ENCODE data around the gene ASXL3.

The ASXL3 gene

GRCh38 chr18:33696332-33697162 is 118.5 kb downstream of the ASXL3 start:
- H3K27me3 ChIP-seq (ENCODE audit: insufficient read depth, low read length, poor library complexity): no peaks in the 10 kb centered on the region
- no peaks in the 10 kb centered on the region for H4K20me1 ChIP-seq (ENCODE audit: insufficient read depth, low read length)
- ATAC-seq (ENCODE audit: insufficient read depth, low read depth): no peak
- H3K4me2 ChIP-seq (ENCODE audit: insufficient read depth, low read length): no peak overlapping the region
- TF ChIP-seq, protein P1, sequence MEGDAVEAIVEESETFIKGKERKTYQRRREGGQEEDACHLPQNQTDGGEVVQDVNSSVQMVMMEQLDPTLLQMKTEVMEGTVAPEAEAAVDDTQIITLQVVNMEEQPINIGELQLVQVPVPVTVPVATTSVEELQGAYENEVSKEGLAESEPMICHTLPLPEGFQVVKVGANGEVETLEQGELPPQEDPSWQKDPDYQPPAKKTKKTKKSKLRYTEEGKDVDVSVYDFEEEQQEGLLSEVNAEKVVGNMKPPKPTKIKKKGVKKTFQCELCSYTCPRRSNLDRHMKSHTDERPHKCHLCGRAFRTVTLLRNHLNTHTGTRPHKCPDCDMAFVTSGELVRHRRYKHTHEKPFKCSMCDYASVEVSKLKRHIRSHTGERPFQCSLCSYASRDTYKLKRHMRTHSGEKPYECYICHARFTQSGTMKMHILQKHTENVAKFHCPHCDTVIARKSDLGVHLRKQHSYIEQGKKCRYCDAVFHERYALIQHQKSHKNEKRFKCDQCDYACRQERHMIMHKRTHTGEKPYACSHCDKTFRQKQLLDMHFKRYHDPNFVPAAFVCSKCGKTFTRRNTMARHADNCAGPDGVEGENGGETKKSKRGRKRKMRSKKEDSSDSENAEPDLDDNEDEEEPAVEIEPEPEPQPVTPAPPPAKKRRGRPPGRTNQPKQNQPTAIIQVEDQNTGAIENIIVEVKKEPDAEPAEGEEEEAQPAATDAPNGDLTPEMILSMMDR (IDR thresholded peaks at IDR 0.05; ENCODE audit: borderline replicate concordance, extremely low read depth, low read length, poor library complexity, severe bottlenecking): no peak
- no peak for TF ChIP-seq EZH2 (IDR thresholded peaks at IDR 0.05; ENCODE audit: borderline replicate concordance, low read depth, low read length, severe bottlenecking)
- H3K9ac ChIP-seq (ENCODE audit: low read depth, low read length): no peak overlapping the region
- H3K4me1 ChIP-seq (ENCODE audit: insufficient read depth, low read length): no peaks in the 10 kb centered on the region
- no peaks in the 10 kb centered on the region for H3K36me3 ChIP-seq (ENCODE audit: insufficient read depth, low read length)
- no peaks in the 10 kb centered on the region for H3K79me2 ChIP-seq (ENCODE audit: insufficient read depth, low read length)
- H3K9me3 ChIP-seq (ENCODE audit: insufficient read depth, low read length, severe bottlenecking): no peaks in the 10 kb centered on the region
- no peak for DNase-seq
- no peak overlapping the region for H3K27ac ChIP-seq (ENCODE audit: low read length)
- no peak overlapping the region for H3K4me3 ChIP-seq (ENCODE audit: low read depth in 1 of 2, low read length in 2 of 2)
- H2AFZ ChIP-seq (ENCODE audit: low read depth, low read length): no peak overlapping the region

DNA sequence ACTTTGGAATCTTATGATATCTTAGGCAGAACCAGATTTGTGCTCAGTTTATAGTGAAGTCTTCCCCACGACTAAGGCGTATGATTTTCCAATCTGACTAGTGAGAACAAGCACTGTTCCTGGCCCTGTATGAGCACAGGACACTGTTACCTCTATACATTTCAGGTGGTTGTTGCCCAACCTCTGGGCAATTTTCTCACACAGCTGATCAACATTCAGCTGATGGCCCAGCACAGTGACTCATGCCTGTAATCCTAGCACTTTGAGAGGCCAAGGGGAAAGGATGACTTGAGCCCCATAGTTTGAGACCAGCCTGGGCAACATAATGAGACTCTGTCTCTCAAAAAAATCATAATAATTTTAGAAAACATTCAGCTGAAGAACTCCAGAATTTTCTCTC is 119.5 kb downstream of the ASXL3 start:
- Histone ChIP-seq H3K27ac (ENCODE audit: low read length) (no peak overlapping the region), H3K27me3 (ENCODE audit: insufficient read depth, low read length, poor library complexity) (no peaks in the 10 kb centered on the region), H3K9ac (ENCODE audit: low read depth, low read length) (no peak overlapping the region), H3K36me3 (ENCODE audit: insufficient read depth, low read length) (no peaks in the 10 kb centered on the region), H3K9me3 (ENCODE audit: insufficient read depth, low read length, severe bottlenecking) (no peaks in the 10 kb centered on the region), H3K4me1 (ENCODE audit: insufficient read depth, low read length) (no peaks in the 10 kb centered on the region), H3K79me2 (ENCODE audit: insufficient read depth, low read length) (no peaks in the 10 kb centered on the region), H3K4me3 (ENCODE audit: low read depth in 1 of 2, low read length in 2 of 2) (no peak overlapping the region), H4K20me1 (ENCODE audit: insufficient read depth, low read length) (no peaks in the 10 kb centered on the region), H3K4me2 (ENCODE audit: insufficient read depth, low read length) (no peak overlapping the region), H2AFZ (ENCODE audit: low read depth, low read length) (no peak overlapping the region)
- ATAC-seq (ENCODE audit: insufficient read depth, low read depth) (no peak), DNase-seq (no peak)
- TF ChIP-seq, protein P1 (IDR thresholded peaks at IDR 0.05; ENCODE audit: borderline replicate concordance, extremely low read depth, low read length, poor library complexity, severe bottlenecking): no peak
- no peak for TF ChIP-seq EZH2 (IDR thresholded peaks at IDR 0.05; ENCODE audit: borderline replicate concordance, low read depth, low read length, severe bottlenecking)

- Histone ChIP-seq H3K36me3 (ENCODE audit: insufficient read depth, low read length) (no peaks in the 10 kb centered on the region), H3K4me2 (ENCODE audit: insufficient read depth, low read length) (no peak overlapping the region), H4K20me1 (ENCODE audit: insufficient read depth, low read length) (no peaks in the 10 kb centered on the region), H3K27ac (ENCODE audit: low read length) (no peak overlapping the region), H3K9me3 (ENCODE audit: insufficient read depth, low read length, severe bottlenecking) (no peaks in the 10 kb centered on the region), H3K9ac (ENCODE audit: low read depth, low read length) (no peak overlapping the region), H3K27me3 (ENCODE audit: insufficient read depth, low read length, poor library complexity) (no peaks in the 10 kb centered on the region), H3K4me3 (ENCODE audit: low read depth in 1 of 2, low read length in 2 of 2) (no peak overlapping the region), H2AFZ (ENCODE audit: low read depth, low read length) (no peak overlapping the region), H3K4me1 (ENCODE audit: insufficient read depth, low read length) (no peaks in the 10 kb centered on the region), H3K79me2 (ENCODE audit: insufficient read depth, low read length) (no peaks in the 10 kb centered on the region)
- TF ChIP-seq, protein P1 (IDR thresholded peaks at IDR 0.05; ENCODE audit: borderline replicate concordance, extremely low read depth, low read length, poor library complexity, severe bottlenecking): no peak
- TF ChIP-seq EZH2 (IDR thresholded peaks at IDR 0.05; ENCODE audit: borderline replicate concordance, low read depth, low read length, severe bottlenecking): no peak
- no peak for ATAC-seq (ENCODE audit: insufficient read depth, low read depth)
- no peak for DNase-seq
These were observed 121.4 kb downstream of the ASXL3 start for GRCh38 chr18:33699372-33699771.
